CD4-positive, alpha-beta T cell (primary cell): ENCODE results near the gene DYRK1A. TPM values are rescaled to one million over a fixed set of nuclear protein-coding genes. Genes with fewer than 3 reads are reported as not detected.

Experiments
- ATAC-seq: fragments of 200-7000 bp; cut with Tn5 transposase; one replicate; pipeline ENCODE4 v1.10.0; 2022; ENCODE audit warnings: mild to moderate bottlenecking; ENCODE audit not compliant: poor library complexity
- CTCF ChIA-PET: fragments of 350-600 bp; sonication (Branson Sonifier 250); formaldehyde crosslinking; loops from one replicate; lab custom pipeline; 2021; ENCODE audit warnings: antibody characterized with exemption, inconsistent platforms; lab: Charles Lee
- POLR2A ChIA-PET: fragments of 350-600 bp; sonication (Branson Sonifier 250); formaldehyde crosslinking; loops from one replicate; lab custom pipeline; 2021; ENCODE audit warnings: antibody characterized with exemption, inconsistent platforms; lab: Charles Lee
- DNase-seq, 14 experiments: peaks; one replicate each; pipeline ENCODE4 v3.0.0-alpha.2; 2013 to 2020; ENCODE audit warnings: mixed read lengths in 2 of 14
- H3K27ac ChIP-seq, 2 donors: one replicate each; pipeline versions ENCODE4 v1.5.1 to v1.7.0; 2013; ENCODE audit warnings: low read length in 2 of 2, low read depth in 1 of 2, mild to moderate bottlenecking in 1 of 2
- H3K27me3 ChIP-seq, 2 experiments: 1 replicate in 1 of 2; 2 replicates in 1 of 2; pipeline versions ENCODE4 v1.6.1 to v1.7.0; 2013; ENCODE audit warnings: low read length in 2 of 2, control low read depth in 1 of 2, mild to moderate bottlenecking in 1 of 2, moderate library complexity in 1 of 2; ENCODE audit not compliant: insufficient read depth in 2 of 2, control insufficient read depth in 1 of 2
- H3K36me3 ChIP-seq: one replicate; pipeline ENCODE4 v1.6.1; 2013; ENCODE audit warnings: low read length, control low read depth; ENCODE audit not compliant: insufficient read depth
- H3K4me1 ChIP-seq: one replicate; pipeline ENCODE4 v1.6.1; 2013; ENCODE audit warnings: low read length, control low read depth; ENCODE audit not compliant: insufficient read depth
- H3K4me3 ChIP-seq: one replicate; pipeline ENCODE4 v1.5.1; 2013; ENCODE audit warnings: mild to moderate bottlenecking, low read length, moderate library complexity
- H3K9me3 ChIP-seq, 2 experiments: 1 replicate in 1 of 2; 2 replicates in 1 of 2; pipeline versions ENCODE4 v1.6.1 to v1.7.0; 2013; ENCODE audit warnings: low read length in 2 of 2, mild to moderate bottlenecking in 2 of 2, control low read depth in 1 of 2, moderate library complexity in 1 of 2; ENCODE audit not compliant: control insufficient read depth in 1 of 2, insufficient read depth in 1 of 2
- H3K27ac Mint-ChIP-seq: one replicate; pipeline ENCODE4 v1.8.0; 2020; ENCODE audit warnings: mixed read lengths
- H3K27me3 Mint-ChIP-seq: one replicate; pipeline ENCODE4 v1.8.0; 2021; ENCODE audit warnings: mixed read lengths
- H3K36me3 Mint-ChIP-seq: one replicate; pipeline ENCODE4 v1.8.0; 2021; ENCODE audit warnings: low read depth, mixed read lengths
- H3K4me1 Mint-ChIP-seq: one replicate; pipeline ENCODE4 v1.8.0; 2021; ENCODE audit warnings: low read depth, mixed read lengths
- H3K4me3 Mint-ChIP-seq: one replicate; pipeline ENCODE4 v1.8.0; 2020; ENCODE audit warnings: mild to moderate bottlenecking, mixed read lengths
- H3K9me3 Mint-ChIP-seq: one replicate; pipeline ENCODE4 v1.8.0; 2020; ENCODE audit warnings: mixed read lengths
- intact Hi-C, 2 experiments: fragments of 100-400 bp; cut with DNase I in 1 of 2; cut with micrococcal nuclease in 1 of 2; formaldehyde crosslinking; loops; one replicate each; pipeline versions ENCODE4 v1.15.1 to v1.9.0; 2023 to 2025; cut with DNase I, micrococcal nuclease
- total RNA-seq, 174 experiments: library from RNA in 2 of 174; stranded (reverse) in 2 of 174; gene quantifications; one replicate each; pipeline ENCODE4 v1.2.3 and lab custom pipeline; 2021 to 2026
- TF ChIP-seq, protein P1 (sequence below): fragments of 200-600 bp; IDR thresholded peaks from one replicate; pipeline ENCODE4 v1.8.0; 2022; ENCODE audit warnings: antibody characterized with exemption, mild to moderate bottlenecking

The DYRK1A gene
- total RNA-seq, 2 experiments from 2014 or later = 135 to 145 TPM

DNA sequence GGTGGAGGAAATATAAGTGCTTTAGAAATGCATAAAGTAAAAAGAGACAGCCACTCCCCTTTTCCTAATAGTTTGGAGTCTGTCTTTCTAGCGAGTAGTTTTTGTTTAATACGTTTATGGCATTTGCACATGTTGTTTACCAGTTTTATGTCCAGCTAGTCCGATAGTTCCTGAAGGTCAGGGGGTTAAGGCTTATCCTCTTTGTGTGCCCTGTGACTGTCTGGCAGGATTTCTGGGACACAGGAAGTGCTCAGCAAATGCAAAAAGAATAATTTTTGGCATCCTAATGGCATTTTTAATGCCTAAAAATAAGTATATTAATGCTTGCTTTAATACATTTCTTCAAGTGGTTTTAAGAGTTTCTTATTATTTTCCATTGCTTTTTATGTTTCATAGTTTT, 58.4 kb downstream of the DYRK1A start:
- ChIA-PET CTCF (no interaction called here), POLR2A (no interaction called here)
- no peak overlapping the region for H3K4me3 Mint-ChIP-seq
- H3K9me3 Mint-ChIP-seq = no peaks in the 10 kb centered on the region
- H3K36me3 Mint-ChIP-seq = peaks cover 90% of the 10 kb centered on the region
- peaks cover 40% of the 10 kb centered on the region for H3K36me3 ChIP-seq
- H3K27me3 ChIP-seq = no peaks in the 10 kb centered on the region
- H3K4me1 Mint-ChIP-seq = peaks cover 83% of the 10 kb centered on the region
- no peak for ATAC-seq
- H3K4me3 ChIP-seq = no peak overlapping the region
- H3K27ac ChIP-seq = no peak overlapping the region
- no peak overlapping the region for H3K27ac Mint-ChIP-seq
- no peaks in the 10 kb centered on the region for H3K9me3 ChIP-seq
- TF ChIP-seq, protein P1, sequence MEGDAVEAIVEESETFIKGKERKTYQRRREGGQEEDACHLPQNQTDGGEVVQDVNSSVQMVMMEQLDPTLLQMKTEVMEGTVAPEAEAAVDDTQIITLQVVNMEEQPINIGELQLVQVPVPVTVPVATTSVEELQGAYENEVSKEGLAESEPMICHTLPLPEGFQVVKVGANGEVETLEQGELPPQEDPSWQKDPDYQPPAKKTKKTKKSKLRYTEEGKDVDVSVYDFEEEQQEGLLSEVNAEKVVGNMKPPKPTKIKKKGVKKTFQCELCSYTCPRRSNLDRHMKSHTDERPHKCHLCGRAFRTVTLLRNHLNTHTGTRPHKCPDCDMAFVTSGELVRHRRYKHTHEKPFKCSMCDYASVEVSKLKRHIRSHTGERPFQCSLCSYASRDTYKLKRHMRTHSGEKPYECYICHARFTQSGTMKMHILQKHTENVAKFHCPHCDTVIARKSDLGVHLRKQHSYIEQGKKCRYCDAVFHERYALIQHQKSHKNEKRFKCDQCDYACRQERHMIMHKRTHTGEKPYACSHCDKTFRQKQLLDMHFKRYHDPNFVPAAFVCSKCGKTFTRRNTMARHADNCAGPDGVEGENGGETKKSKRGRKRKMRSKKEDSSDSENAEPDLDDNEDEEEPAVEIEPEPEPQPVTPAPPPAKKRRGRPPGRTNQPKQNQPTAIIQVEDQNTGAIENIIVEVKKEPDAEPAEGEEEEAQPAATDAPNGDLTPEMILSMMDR = no peak
- intact Hi-C loops = no loop called here
- no peak for DNase-seq
- peaks cover 5% of the 10 kb centered on the region for H3K4me1 ChIP-seq
- no peaks in the 10 kb centered on the region for H3K27me3 Mint-ChIP-seq

- H3K36me3 Mint-ChIP-seq = peaks cover 90% of the 10 kb centered on the region
- no peak overlapping the region for H3K4me3 Mint-ChIP-seq
- intact Hi-C loops = no loop called here
These were observed 59.1 kb downstream of the DYRK1A start for GRCh38 chr21:37425684-37426083.

DNA sequence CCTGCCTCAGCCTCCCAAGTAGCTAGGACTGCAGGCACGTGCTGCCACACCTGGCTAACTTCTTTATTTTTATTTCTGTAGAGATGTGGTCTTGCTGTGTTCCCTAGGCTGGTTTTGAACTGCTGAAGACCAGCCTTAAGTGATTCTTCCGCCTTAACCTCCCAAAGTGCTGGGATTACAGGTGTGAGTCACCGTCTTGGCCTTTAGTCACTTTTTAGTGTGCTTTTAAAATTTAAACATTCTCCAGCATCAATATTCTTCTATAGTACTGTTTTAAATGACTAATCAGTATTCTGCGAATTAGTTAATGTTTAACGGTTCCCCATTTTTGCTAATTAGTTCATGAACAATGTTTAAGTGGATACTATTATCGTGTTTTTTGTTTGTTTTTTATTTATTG, 60.6 kb downstream of the DYRK1A start:
- DNase-seq (no peak), ATAC-seq (no peak)
- H3K4me3 Mint-ChIP-seq = no peak overlapping the region
- H3K4me1 Mint-ChIP-seq = peaks cover 84% of the 10 kb centered on the region
- no peak overlapping the region for H3K4me3 ChIP-seq
- intact Hi-C loops = no loop called here
- peaks cover 91% of the 10 kb centered on the region for H3K36me3 Mint-ChIP-seq
- peaks cover 38% of the 10 kb centered on the region for H3K36me3 ChIP-seq
- H3K4me1 ChIP-seq = peaks cover 18% of the 10 kb centered on the region
- H3K9me3 Mint-ChIP-seq = no peaks in the 10 kb centered on the region
- TF ChIP-seq, protein P1 = no peak
- no peaks in the 10 kb centered on the region for H3K27me3 Mint-ChIP-seq
- no peak overlapping the region for H3K27ac ChIP-seq
- H3K27me3 ChIP-seq = no peaks in the 10 kb centered on the region
- peak overlapping the region; percentile 47 for H3K27ac Mint-ChIP-seq
- CTCF ChIA-PET = interaction anchor here (0.6 to 1.7 kb wide), 2 partner anchors 29 to 36 kb away, joined by 3 to 4 read pairs; no protein-coding TSS in a partner anchor
- POLR2A ChIA-PET = interaction anchor here (1.2 kb wide), 1 partner anchor 22 kb away, joined by 3 read pairs; no protein-coding TSS in a partner anchor
- no peaks in the 10 kb centered on the region for H3K9me3 ChIP-seq

More at GRCh38 chr21:37425684-37426083, 59.1 kb downstream of the DYRK1A start:
- Histone ChIP-seq H3K36me3 (peaks cover 43% of the 10 kb centered on the region), H3K27ac (no peak overlapping the region), H3K4me1 (peaks cover 11% of the 10 kb centered on the region), H3K27me3 (no peaks in the 10 kb centered on the region), H3K9me3 (no peaks in the 10 kb centered on the region), H3K4me3 (no peak overlapping the region)
- Mint-ChIP-seq H3K4me1 (peaks cover 83% of the 10 kb centered on the region), H3K9me3 (no peaks in the 10 kb centered on the region), H3K27me3 (no peaks in the 10 kb centered on the region), H3K27ac (peak overlapping the region; percentile 37)
- TF ChIP-seq, protein P1 = no peak
- no peak for ATAC-seq
- no peak for DNase-seq
- POLR2A ChIA-PET = no interaction called here
- CTCF ChIA-PET = no interaction called here
